ENCODE measurements around the gene ERI3. TPM values are rescaled to one million over a fixed set of nuclear protein-coding genes. Genes with fewer than 3 reads are reported as not detected.

ERI3 gene
- total and polyA plus RNA-seq, 2 of the 13 experiments (the other 11 are each of a cell fraction or from before 2014, with no cell fraction given), result 35.6 to 35.9 TPM

DNA sequence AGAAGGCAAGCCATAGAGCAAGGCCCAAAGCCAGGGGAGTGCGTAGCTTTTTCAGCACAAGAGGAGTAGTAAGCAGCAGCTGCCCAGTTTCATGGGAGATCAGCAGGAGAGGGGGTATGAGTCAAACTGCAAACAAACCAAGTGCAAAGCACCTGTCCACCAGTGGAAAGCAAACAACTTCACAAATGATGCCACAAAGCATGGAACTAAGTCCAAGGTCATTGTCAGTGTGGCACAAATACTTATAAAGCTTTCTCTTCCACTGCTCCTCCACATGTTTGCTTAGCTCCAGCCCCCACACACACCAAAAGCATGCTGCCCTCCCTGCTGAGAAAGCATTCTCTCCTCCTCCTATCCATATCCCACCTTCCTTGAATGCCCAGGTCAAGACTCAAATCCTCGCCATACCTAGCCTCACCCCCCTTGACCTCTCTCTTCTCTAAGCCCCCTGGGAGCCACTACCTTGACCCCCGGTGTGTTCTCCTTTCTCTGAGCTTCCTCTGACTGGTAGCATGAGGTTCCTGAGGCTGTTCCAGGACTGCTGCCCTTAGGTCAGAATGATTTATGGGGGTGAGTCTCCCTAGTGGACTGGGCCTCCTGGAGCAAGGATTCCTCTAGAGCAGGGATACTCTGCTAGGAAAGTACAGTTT lies 71.4 kb downstream of the ERI3 start (continued):
- TF ChIP-seq ZBTB42 (CRISPR knock-in tag; IDR thresholded peaks at IDR 0.05) (no peak), FOXJ3 (CRISPR knock-in tag; IDR thresholded peaks at IDR 0.05; ENCODE audit: borderline replicate concordance) (peak; percentile 75; the same call in 1 of the 2 replicates), NFYC (CRISPR knock-in tag; IDR thresholded peaks at IDR 0.05) (peak; percentile 41; the same call in 1 of the 2 replicates), TBP (CRISPR knock-in tag; IDR thresholded peaks at IDR 0.05) (no peak), HOXA7 (CRISPR knock-in tag; IDR thresholded peaks at IDR 0.05) (no peak), HOXD1 (CRISPR knock-in tag; IDR thresholded peaks at IDR 0.05) (peak; percentile 91), NFYB (CRISPR knock-in tag; IDR thresholded peaks at IDR 0.05) (no peak; the same call in 1 of the 2 replicates), KLF6 (CRISPR knock-in tag; IDR thresholded peaks at IDR 0.05) (0 out of 2 replicates have a peak, but pooled peaks have one; percentile 33), CEBPG (CRISPR knock-in tag; IDR thresholded peaks at IDR 0.05) (peak; percentile 79), ZNF331 (CRISPR knock-in tag; IDR thresholded peaks at IDR 0.05) (peak; percentile 94), ZNF563 (CRISPR knock-in tag; IDR thresholded peaks at IDR 0.05) (0 out of 2 replicates have a peak, but pooled peaks have one; percentile 63), SALL2 (CRISPR knock-in tag; IDR thresholded peaks at IDR 0.05) (peak; percentile 88), RAD21 (CRISPR knock-in tag; IDR thresholded peaks at IDR 0.05) (no peak; the same call in 1 of the 2 replicates), ZSCAN9 (CRISPR knock-in tag; IDR thresholded peaks at IDR 0.05; ENCODE audit: borderline replicate concordance) (peak; percentile 92), RFX3 (CRISPR knock-in tag; IDR thresholded peaks at IDR 0.05) (no peak; the same call in none of the 2 replicates), ESRRA (CRISPR knock-in tag; IDR thresholded peaks at IDR 0.05; ENCODE audit: low read depth) (peak; percentile 93), ZBTB20 (CRISPR knock-in tag; IDR thresholded peaks at IDR 0.05; ENCODE audit: borderline replicate concordance, low read depth) (peak; percentile 39; the same call in 1 of the 2 replicates), ZNF124 (CRISPR knock-in tag; IDR thresholded peaks at IDR 0.05) (no peak; the same call in 1 of the 2 replicates), ZNF274 (CRISPR knock-in tag; IDR thresholded peaks at IDR 0.05) (no peak)
- TF ChIP-seq, protein P1, sequence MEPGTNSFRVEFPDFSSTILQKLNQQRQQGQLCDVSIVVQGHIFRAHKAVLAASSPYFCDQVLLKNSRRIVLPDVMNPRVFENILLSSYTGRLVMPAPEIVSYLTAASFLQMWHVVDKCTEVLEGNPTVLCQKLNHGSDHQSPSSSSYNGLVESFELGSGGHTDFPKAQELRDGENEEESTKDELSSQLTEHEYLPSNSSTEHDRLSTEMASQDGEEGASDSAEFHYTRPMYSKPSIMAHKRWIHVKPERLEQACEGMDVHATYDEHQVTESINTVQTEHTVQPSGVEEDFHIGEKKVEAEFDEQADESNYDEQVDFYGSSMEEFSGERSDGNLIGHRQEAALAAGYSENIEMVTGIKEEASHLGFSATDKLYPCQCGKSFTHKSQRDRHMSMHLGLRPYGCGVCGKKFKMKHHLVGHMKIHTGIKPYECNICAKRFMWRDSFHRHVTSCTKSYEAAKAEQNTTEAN (CRISPR knock-in tag; conservative IDR thresholded peaks at IDR 0.05), result peak; percentile 90
- TF ChIP-seq, protein P2, sequence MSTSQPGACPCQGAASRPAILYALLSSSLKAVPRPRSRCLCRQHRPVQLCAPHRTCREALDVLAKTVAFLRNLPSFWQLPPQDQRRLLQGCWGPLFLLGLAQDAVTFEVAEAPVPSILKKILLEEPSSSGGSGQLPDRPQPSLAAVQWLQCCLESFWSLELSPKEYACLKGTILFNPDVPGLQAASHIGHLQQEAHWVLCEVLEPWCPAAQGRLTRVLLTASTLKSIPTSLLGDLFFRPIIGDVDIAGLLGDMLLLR (CRISPR knock-in tag; IDR thresholded peaks at IDR 0.05), result no peak
- TF ChIP-seq, protein P3, sequence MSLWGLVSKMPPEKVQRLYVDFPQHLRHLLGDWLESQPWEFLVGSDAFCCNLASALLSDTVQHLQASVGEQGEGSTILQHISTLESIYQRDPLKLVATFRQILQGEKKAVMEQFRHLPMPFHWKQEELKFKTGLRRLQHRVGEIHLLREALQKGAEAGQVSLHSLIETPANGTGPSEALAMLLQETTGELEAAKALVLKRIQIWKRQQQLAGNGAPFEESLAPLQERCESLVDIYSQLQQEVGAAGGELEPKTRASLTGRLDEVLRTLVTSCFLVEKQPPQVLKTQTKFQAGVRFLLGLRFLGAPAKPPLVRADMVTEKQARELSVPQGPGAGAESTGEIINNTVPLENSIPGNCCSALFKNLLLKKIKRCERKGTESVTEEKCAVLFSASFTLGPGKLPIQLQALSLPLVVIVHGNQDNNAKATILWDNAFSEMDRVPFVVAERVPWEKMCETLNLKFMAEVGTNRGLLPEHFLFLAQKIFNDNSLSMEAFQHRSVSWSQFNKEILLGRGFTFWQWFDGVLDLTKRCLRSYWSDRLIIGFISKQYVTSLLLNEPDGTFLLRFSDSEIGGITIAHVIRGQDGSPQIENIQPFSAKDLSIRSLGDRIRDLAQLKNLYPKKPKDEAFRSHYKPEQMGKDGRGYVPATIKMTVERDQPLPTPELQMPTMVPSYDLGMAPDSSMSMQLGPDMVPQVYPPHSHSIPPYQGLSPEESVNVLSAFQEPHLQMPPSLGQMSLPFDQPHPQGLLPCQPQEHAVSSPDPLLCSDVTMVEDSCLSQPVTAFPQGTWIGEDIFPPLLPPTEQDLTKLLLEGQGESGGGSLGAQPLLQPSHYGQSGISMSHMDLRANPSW (CRISPR knock-in tag; IDR thresholded peaks at IDR 0.05; ENCODE audit: borderline replicate concordance), result no peak
- TF ChIP-seq, protein P4, sequence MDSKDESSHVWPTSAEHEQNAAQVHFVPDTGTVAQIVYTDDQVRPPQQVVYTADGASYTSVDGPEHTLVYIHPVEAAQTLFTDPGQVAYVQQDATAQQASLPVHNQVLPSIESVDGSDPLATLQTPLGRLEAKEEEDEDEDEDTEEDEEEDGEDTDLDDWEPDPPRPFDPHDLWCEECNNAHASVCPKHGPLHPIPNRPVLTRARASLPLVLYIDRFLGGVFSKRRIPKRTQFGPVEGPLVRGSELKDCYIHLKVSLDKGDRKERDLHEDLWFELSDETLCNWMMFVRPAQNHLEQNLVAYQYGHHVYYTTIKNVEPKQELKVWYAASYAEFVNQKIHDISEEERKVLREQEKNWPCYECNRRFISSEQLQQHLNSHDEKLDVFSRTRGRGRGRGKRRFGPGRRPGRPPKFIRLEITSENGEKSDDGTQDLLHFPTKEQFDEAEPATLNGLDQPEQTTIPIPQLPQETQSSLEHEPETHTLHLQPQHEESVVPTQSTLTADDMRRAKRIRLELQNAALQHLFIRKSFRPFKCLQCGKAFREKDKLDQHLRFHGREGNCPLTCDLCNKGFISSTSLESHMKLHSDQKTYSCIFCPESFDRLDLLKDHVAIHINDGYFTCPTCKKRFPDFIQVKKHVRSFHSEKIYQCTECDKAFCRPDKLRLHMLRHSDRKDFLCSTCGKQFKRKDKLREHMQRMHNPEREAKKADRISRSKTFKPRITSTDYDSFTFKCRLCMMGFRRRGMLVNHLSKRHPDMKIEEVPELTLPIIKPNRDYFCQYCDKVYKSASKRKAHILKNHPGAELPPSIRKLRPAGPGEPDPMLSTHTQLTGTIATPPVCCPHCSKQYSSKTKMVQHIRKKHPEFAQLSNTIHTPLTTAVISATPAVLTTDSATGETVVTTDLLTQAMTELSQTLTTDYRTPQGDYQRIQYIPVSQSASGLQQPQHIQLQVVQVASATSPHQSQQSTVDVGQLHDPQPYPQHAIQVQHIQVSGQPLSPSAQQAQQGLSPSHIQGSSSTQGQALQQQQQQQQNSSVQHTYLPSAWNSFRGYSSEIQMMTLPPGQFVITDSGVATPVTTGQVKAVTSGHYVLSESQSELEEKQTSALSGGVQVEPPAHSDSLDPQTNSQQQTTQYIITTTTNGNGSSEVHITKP (CRISPR knock-in tag; IDR thresholded peaks at IDR 0.05; ENCODE audit: low read depth), result peak; percentile 56; the same call in 1 of the 2 replicates
